GM12891 (cell line): ENCODE measurements around the gene STARD10.

Source experiments
- PAX5 ChIP-seq: IDR thresholded peaks from 2 replicates; pipeline ENCODE4 v1.6.1; 2011; ENCODE audit warnings: low read length, moderate library complexity, mild to moderate bottlenecking; ENCODE audit not compliant: insufficient read depth, severe bottlenecking
- POLR2AphosphoS5 ChIP-seq: IDR thresholded peaks from 2 replicates; pipeline ENCODE4 v1.6.1; 2011; ENCODE audit warnings: low read depth, low read length, control low read depth
- TAF1 ChIP-seq: IDR thresholded peaks from 2 replicates; pipeline ENCODE4 v1.6.1; 2011; ENCODE audit warnings: low read depth, low read length, control low read depth

GRCh38 chr11:72779495-72780128, 14.2 kb downstream of the STARD10 start:
- TF ChIP-seq PAX5 (no peak), TAF1 (no peak), POLR2AphosphoS5 (no peak)
